Hepatocyte (in vitro differentiated cells): ENCODE data around the gene SLX4.

ENCODE experiments used
- CTCF ChIP-seq: fragments of 200-600 bp; sonication (generic); IDR thresholded peaks from 2 replicates; pipeline ENCODE4 v1.5.1; 2016; ENCODE audit warnings: antibody characterized with exemption, mild to moderate bottlenecking; ENCODE audit not compliant: poor library complexity
- EZH2 ChIP-seq: fragments of 200-600 bp; sonication (generic); IDR thresholded peaks from 2 replicates; pipeline ENCODE4 v1.6.1; 2016; ENCODE audit warnings: antibody characterized with exemption, mild to moderate bottlenecking, borderline replicate concordance

GRCh38 chr16:3536271-3536731, 75.1 kb downstream of the SLX4 start:
- TF ChIP-seq EZH2 (no peak), CTCF (no peak)
